Measurements from ENCODE around the gene PIH1D1.

Gene PIH1D1

GRCh38 chr19:49422407-49423070 lies 29.1 kb downstream of the PIH1D1 start:
- Histone ChIP-seq H3K36me3 (ENCODE audit: control insufficient read depth in 2 of 2, insufficient read depth in 2 of 2, low read length in 2 of 2) (no peaks in the 10 kb centered on the region), H3K4me3 (ENCODE audit: low read length in 2 of 2) (peak overlapping the region; percentile 31 to 54), H3K27me3 (ENCODE audit: control insufficient read depth in 1 of 2, insufficient read depth in 2 of 2, low read length in 2 of 2) (peaks cover 76 to 78% of the 10 kb centered on the region in 2 donors), H3K9ac (ENCODE audit: low read length in 2 of 2) (no peak overlapping the region), H3K4me1 (ENCODE audit: control insufficient read depth, insufficient read depth, low read length) (peaks cover 17% of the 10 kb centered on the region), H3K9me3 (ENCODE audit: control insufficient read depth in 2 of 2, low read length in 2 of 2) (no peaks in the 10 kb centered on the region), H3K27ac (ENCODE audit: low read length) (no peak overlapping the region)

GRCh38 chr19:49421878-49422202 lies 29.8 kb downstream of the PIH1D1 start:
- Histone ChIP-seq H3K27me3 (ENCODE audit: control insufficient read depth in 1 of 2, insufficient read depth in 2 of 2, low read length in 2 of 2) (peaks cover 74 to 76% of the 10 kb centered on the region in 2 donors), H3K27ac (ENCODE audit: low read length) (no peak overlapping the region), H3K9me3 (ENCODE audit: control insufficient read depth in 2 of 2, low read length in 2 of 2) (no peaks in the 10 kb centered on the region), H3K4me1 (ENCODE audit: control insufficient read depth, insufficient read depth, low read length) (peaks cover 17% of the 10 kb centered on the region), H3K36me3 (ENCODE audit: control insufficient read depth in 2 of 2, insufficient read depth in 2 of 2, low read length in 2 of 2) (no peaks in the 10 kb centered on the region), H3K4me3 (ENCODE audit: low read length in 2 of 2) (no peak overlapping the region), H3K9ac (ENCODE audit: low read length in 2 of 2) (no peak overlapping the region)

- H3K4me3 ChIP-seq (ENCODE audit: low read length in 2 of 2): no peak overlapping the region
- H3K27me3 ChIP-seq (ENCODE audit: control insufficient read depth in 1 of 2, insufficient read depth in 2 of 2, low read length in 2 of 2): peaks cover 68 to 75% of the 10 kb centered on the region in 2 donors
- no peaks in the 10 kb centered on the region for H3K9me3 ChIP-seq (ENCODE audit: control insufficient read depth in 2 of 2, low read length in 2 of 2)
- no peak overlapping the region for H3K27ac ChIP-seq (ENCODE audit: low read length)
- no peaks in the 10 kb centered on the region for H3K36me3 ChIP-seq (ENCODE audit: control insufficient read depth in 2 of 2, insufficient read depth in 2 of 2, low read length in 2 of 2)
- H3K9ac ChIP-seq (ENCODE audit: low read length in 2 of 2): no peak overlapping the region
- H3K4me1 ChIP-seq (ENCODE audit: control insufficient read depth, insufficient read depth, low read length): peaks cover 17% of the 10 kb centered on the region
Measured at GRCh38 chr19:49421039-49421877, 30.4 kb downstream of the PIH1D1 start.

GRCh38 chr19:49420227-49420626 lies 31.4 kb downstream of the PIH1D1 start:
- Histone ChIP-seq H3K36me3 (ENCODE audit: control insufficient read depth in 2 of 2, insufficient read depth in 2 of 2, low read length in 2 of 2) (no peaks in the 10 kb centered on the region), H3K4me3 (ENCODE audit: low read length in 2 of 2) (no peak overlapping the region), H3K9me3 (ENCODE audit: control insufficient read depth in 2 of 2, low read length in 2 of 2) (no peaks in the 10 kb centered on the region), H3K27me3 (ENCODE audit: control insufficient read depth in 1 of 2, insufficient read depth in 2 of 2, low read length in 2 of 2) (peaks cover 57 to 68% of the 10 kb centered on the region in 2 donors), H3K4me1 (ENCODE audit: control insufficient read depth, insufficient read depth, low read length) (peaks cover 17% of the 10 kb centered on the region), H3K27ac (ENCODE audit: low read length) (no peak overlapping the region), H3K9ac (ENCODE audit: low read length in 2 of 2) (no peak overlapping the region)

GRCh38 chr19:49419173-49419572 lies 32.4 kb downstream of the PIH1D1 start:
- H3K4me3 ChIP-seq (ENCODE audit: low read length in 2 of 2): no peak overlapping the region

GRCh38 chr19:49418511-49418910 lies 33.1 kb downstream of the PIH1D1 start:
- peaks cover 48 to 61% of the 10 kb centered on the region in 2 donors for H3K27me3 ChIP-seq (ENCODE audit: control insufficient read depth in 1 of 2, insufficient read depth in 2 of 2, low read length in 2 of 2)
- H3K4me1 ChIP-seq (ENCODE audit: control insufficient read depth, insufficient read depth, low read length): peaks cover 14% of the 10 kb centered on the region
- no peak overlapping the region for H3K9ac ChIP-seq (ENCODE audit: low read length in 2 of 2)
- no peaks in the 10 kb centered on the region for H3K36me3 ChIP-seq (ENCODE audit: control insufficient read depth in 2 of 2, insufficient read depth in 2 of 2, low read length in 2 of 2)
- H3K9me3 ChIP-seq (ENCODE audit: control insufficient read depth in 2 of 2, low read length in 2 of 2): no peaks in the 10 kb centered on the region
- H3K27ac ChIP-seq (ENCODE audit: low read length): no peak overlapping the region
- H3K4me3 ChIP-seq (ENCODE audit: low read length in 2 of 2): no peak overlapping the region

More at GRCh38 chr19:49419173-49419572, 32.4 kb downstream of the PIH1D1 start:
- H3K4me1 ChIP-seq (ENCODE audit: control insufficient read depth, insufficient read depth, low read length): peaks cover 17% of the 10 kb centered on the region
- H3K9ac ChIP-seq (ENCODE audit: low read length in 2 of 2): no peak overlapping the region
- H3K27me3 ChIP-seq (ENCODE audit: control insufficient read depth in 1 of 2, insufficient read depth in 2 of 2, low read length in 2 of 2): peaks cover 52 to 65% of the 10 kb centered on the region in 2 donors
- H3K27ac ChIP-seq (ENCODE audit: low read length): no peak overlapping the region
- no peaks in the 10 kb centered on the region for H3K9me3 ChIP-seq (ENCODE audit: control insufficient read depth in 2 of 2, low read length in 2 of 2)
- no peaks in the 10 kb centered on the region for H3K36me3 ChIP-seq (ENCODE audit: control insufficient read depth in 2 of 2, insufficient read depth in 2 of 2, low read length in 2 of 2)

GRCh38 chr19:49417088-49417487 lies 34.5 kb downstream of the PIH1D1 start:
- no peaks in the 10 kb centered on the region for H3K9me3 ChIP-seq (ENCODE audit: control insufficient read depth in 2 of 2, low read length in 2 of 2)
- H3K36me3 ChIP-seq (ENCODE audit: control insufficient read depth in 2 of 2, insufficient read depth in 2 of 2, low read length in 2 of 2): no peaks in the 10 kb centered on the region
- H3K4me1 ChIP-seq (ENCODE audit: control insufficient read depth, insufficient read depth, low read length): peaks cover 2% of the 10 kb centered on the region
- no peak overlapping the region for H3K9ac ChIP-seq (ENCODE audit: low read length in 2 of 2)
- peaks cover 36 to 53% of the 10 kb centered on the region in 2 donors for H3K27me3 ChIP-seq (ENCODE audit: control insufficient read depth in 1 of 2, insufficient read depth in 2 of 2, low read length in 2 of 2)
- no peak overlapping the region for H3K4me3 ChIP-seq (ENCODE audit: low read length in 2 of 2)
- no peak overlapping the region for H3K27ac ChIP-seq (ENCODE audit: low read length)

- H3K36me3 ChIP-seq (ENCODE audit: control insufficient read depth in 2 of 2, insufficient read depth in 2 of 2, low read length in 2 of 2): no peaks in the 10 kb centered on the region
- H3K27me3 ChIP-seq (ENCODE audit: control insufficient read depth in 1 of 2, insufficient read depth in 2 of 2, low read length in 2 of 2): peaks cover 27 to 43% of the 10 kb centered on the region in 2 donors
- no peak overlapping the region for H3K9ac ChIP-seq (ENCODE audit: low read length in 2 of 2)
Measured at GRCh38 chr19:49415810-49416200, 35.8 kb downstream of the PIH1D1 start.

GRCh38 chr19:49415102-49415809 lies 36.4 kb downstream of the PIH1D1 start:
- H3K36me3 ChIP-seq (ENCODE audit: control insufficient read depth in 2 of 2, insufficient read depth in 2 of 2, low read length in 2 of 2): no peaks in the 10 kb centered on the region
- H3K27me3 ChIP-seq (ENCODE audit: control insufficient read depth in 1 of 2, insufficient read depth in 2 of 2, low read length in 2 of 2): peaks cover 23 to 42% of the 10 kb centered on the region in 2 donors
- H3K9me3 ChIP-seq (ENCODE audit: control insufficient read depth in 2 of 2, low read length in 2 of 2): no peaks in the 10 kb centered on the region

More at GRCh38 chr19:49415810-49416200, 35.8 kb downstream of the PIH1D1 start:
- Histone ChIP-seq H3K4me1 (ENCODE audit: control insufficient read depth, insufficient read depth, low read length) (no peaks in the 10 kb centered on the region), H3K4me3 (ENCODE audit: low read length in 2 of 2) (no peak overlapping the region), H3K27ac (ENCODE audit: low read length) (no peak overlapping the region), H3K9me3 (ENCODE audit: control insufficient read depth in 2 of 2, low read length in 2 of 2) (no peaks in the 10 kb centered on the region)

GRCh38 chr19:49414256-49414655 lies 37.4 kb downstream of the PIH1D1 start:
- no peaks in the 10 kb centered on the region for H3K36me3 ChIP-seq (ENCODE audit: control insufficient read depth in 2 of 2, insufficient read depth in 2 of 2, low read length in 2 of 2)
- H3K9me3 ChIP-seq (ENCODE audit: control insufficient read depth in 2 of 2, low read length in 2 of 2): no peaks in the 10 kb centered on the region
- H3K9ac ChIP-seq (ENCODE audit: low read length in 2 of 2): no peak overlapping the region
- H3K4me3 ChIP-seq (ENCODE audit: low read length in 2 of 2): no peak overlapping the region
- H3K27ac ChIP-seq (ENCODE audit: low read length): no peak overlapping the region
- H3K4me1 ChIP-seq (ENCODE audit: control insufficient read depth, insufficient read depth, low read length): no peaks in the 10 kb centered on the region
- H3K27me3 ChIP-seq (ENCODE audit: control insufficient read depth in 1 of 2, insufficient read depth in 2 of 2, low read length in 2 of 2): peaks cover 16 to 36% of the 10 kb centered on the region in 2 donors

More at GRCh38 chr19:49415102-49415809, 36.4 kb downstream of the PIH1D1 start:
- H3K27ac ChIP-seq (ENCODE audit: low read length): no peak overlapping the region
- H3K4me1 ChIP-seq (ENCODE audit: control insufficient read depth, insufficient read depth, low read length): no peaks in the 10 kb centered on the region
- H3K9ac ChIP-seq (ENCODE audit: low read length in 2 of 2): no peak overlapping the region
- H3K4me3 ChIP-seq (ENCODE audit: low read length in 2 of 2): no peak overlapping the region
